HG02642 (cell line): ENCODE measurements around the gene CHORDC1.
A peak's percentile ranks its signal among the peaks of the same experiment; 100 is the strongest.
"Not testable (repeated sequence)": the region's sequence is repeated elsewhere in the genome, so short reads cannot be mapped to it uniquely, and the experiment has no call there.

Experiments used
- ATAC-seq: cut with Tn5 transposase; IDR thresholded peaks from one replicate; pipeline ENCODE4 v1.9.1; 2021; ENCODE audit warnings: mild to moderate bottlenecking; ENCODE audit not compliant: unreplicated experiment, poor library complexity

The CHORDC1 gene

DNA sequence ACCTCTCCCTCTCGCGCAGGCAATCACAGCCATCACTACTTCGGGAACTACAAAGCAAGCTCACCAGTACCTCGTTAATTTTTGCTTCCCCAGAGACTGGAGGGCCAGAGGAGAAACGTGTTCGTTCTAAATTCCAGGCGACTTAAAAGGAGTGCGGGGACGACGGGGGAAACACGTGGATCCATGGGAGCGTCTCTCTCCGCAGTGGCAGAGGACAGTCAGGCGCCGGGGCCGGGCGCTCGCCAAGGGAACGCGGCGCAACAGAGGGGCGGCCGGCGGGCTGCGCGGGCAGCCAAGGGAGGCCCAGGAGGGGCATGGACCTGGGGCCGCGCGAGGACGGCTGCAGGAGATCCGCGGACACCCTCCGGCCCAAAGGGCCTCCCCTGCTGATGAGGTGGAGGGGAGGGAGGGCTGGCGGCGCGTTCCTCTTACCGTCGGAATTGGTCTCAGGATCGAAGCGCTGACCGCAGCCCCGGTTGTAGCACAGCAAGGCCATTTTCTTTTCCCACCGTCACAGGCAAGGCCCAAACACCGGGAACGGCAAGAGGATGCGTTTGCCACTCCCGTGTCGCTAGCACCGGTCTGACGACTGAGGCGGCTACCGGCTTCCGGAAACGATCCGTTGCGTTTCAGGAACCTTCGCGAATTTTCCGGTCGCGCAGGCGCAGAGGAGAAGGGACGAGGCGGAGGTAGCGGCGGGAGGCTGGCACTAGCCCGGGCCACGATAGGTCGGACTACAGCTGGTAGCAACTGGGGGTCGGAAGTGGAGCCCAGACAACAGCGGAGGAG is at the start of gene CHORDC1:
Gene CHORDC1 (minus strand): TSS at position 591 of the 789 bp plus-strand sequence. CDS start 95 bp downstream, at position 496.
- ATAC-seq = peak; percentile 96

DNA sequence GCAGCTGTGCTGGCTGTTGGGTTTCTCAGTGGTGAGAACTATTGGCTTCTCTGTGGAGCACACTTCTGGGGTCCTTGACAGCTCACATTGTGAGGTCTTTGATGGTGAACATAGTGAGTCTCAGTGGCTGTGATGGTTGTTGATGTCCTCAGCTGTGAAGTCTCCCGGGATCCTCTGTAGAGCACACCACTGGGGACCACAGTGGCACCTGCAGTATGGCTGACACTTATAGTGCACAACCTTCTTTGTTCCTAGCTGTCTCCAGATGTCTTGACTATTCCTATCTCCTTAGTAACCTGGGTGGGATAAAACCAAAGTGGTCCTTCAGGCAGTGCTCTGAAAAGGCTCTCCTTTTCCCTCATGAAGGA is 34.3 kb upstream of the CHORDC1 start:
- ATAC-seq = no peak

DNA sequence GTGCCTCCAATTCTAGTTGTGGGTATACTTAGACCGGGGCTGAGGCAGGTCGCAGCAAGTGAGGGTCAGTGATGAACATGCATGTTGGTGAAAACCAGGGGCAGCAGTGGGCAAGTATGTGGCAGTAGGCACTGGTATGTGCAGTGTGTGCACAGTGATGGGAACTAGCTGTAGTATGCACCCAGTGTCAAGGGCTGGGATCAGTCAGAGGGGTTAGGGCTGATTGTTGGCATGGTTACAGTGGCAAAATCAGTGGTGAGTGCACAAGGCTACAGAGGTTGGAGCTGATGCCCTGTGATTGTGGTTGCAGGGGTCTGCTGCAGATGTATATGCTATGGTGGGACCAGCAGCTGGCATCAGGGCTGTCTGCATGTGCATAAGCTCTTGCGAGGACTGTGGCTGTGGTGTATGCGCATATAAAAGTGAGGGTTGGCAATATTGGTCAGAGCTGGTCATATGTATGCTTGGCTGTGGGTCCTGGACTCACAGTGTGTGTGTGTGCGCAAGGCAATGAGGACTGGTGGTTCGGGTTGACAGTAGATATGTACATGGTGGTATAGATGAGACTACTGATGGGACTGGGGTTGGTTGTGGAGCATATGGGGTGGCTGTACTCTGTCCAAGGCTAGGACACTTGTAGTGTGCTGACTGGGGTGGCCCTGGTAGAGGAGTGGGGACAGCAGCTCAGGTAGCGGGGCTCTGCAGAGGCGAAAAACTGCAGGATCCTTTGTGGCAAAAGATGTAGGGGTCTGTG is 33.7 kb upstream of the CHORDC1 start:
- no peak for ATAC-seq

DNA sequence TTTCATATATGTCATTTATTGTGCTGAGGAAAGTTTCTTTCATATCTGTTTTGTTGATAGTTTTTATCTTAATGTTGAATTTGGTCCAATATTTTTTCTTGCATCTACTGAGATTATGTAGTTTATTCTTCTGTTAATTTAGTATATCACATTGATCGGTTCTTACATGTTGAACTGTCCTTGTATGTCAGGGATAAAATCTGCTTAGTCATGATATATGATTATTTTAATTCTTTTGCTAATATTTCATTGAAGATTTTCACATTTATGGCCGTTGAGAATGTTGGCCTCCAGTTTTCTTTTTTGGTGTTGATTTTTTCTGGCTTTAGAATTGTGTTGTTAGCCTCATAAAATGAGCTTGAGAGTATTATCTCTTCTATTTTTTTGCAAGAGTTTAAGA is 31.2 kb upstream of the CHORDC1 start:
- no peak for ATAC-seq

DNA sequence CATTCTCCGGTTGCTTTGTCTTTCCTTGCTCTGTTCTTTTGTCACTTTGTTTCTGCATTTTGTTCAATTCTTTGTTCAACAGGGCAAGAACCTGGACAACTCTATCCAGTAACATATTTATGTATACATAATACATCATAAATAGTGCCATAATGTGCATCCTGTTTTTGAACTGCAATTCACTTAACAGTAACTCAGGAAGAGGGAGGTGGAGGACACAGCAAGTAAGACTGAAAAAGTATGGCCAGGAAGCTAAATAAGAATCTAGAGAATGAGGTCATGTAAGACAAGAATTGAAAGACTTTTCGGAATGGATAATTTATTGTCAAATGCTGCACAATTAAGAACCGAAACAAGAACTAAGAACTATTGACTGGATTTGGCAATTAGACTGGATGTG is 29.2 kb upstream of the CHORDC1 start:
- no peak for ATAC-seq

DNA sequence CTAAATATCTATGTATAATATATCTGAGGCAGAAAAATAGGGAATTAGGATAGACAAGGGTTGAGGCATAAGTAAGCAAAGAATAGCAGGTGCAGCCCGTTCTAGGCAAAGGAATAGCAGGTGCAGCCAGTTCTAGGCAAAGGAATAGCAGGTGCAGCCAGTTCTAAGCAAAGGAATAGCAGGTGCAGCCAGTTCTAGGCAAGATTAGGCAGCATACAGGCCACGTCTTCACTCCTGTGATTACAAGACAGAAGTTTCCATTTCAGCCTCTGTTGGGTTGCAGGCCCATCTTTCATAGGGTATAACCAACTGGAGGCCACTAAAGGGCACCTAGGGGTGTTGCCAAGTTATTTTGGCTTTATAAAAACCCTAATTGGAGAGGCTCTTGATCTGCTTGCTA is 28.8 kb upstream of the CHORDC1 start:
- peak; percentile 37 for ATAC-seq

DNA sequence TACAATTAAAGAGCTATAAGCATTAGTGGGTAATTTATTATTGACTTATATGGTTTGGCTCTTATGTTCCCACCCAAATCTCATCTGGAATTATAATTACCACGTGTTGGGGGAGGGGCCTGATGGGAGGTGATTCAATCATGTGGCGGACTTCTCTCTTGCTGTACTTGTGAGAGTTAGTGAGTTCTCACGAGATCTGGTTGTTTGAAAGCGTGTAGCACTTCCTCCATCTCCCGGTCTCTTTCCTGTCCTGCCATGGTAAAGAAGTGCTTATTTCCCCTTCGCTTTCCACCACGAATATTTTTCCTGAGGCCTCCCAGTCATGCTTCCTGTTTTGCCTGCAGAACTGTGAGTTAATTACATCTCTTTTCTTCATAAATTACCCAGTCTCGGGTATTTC is 28.1 kb upstream of the CHORDC1 start:
- ATAC-seq = peak; percentile 66

DNA sequence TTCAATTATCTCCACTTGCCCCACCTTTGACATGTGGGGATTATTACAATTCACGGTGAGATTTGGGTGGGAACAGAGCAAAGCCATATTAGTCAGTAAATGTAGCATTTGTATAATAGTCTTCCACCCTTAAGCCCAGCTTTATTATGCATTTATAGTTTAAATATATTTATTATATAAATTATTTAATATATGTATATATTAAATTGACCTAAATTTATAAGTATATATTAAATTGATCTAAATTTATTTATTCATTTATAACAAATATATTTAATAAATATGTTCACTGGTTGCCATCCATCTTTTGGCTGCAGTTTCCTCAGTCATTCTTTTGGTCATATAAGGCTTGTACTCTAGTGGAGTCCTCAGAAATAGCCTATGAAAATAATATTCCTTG is 23.6 kb upstream of the CHORDC1 start:
- ATAC-seq = no peak

DNA sequence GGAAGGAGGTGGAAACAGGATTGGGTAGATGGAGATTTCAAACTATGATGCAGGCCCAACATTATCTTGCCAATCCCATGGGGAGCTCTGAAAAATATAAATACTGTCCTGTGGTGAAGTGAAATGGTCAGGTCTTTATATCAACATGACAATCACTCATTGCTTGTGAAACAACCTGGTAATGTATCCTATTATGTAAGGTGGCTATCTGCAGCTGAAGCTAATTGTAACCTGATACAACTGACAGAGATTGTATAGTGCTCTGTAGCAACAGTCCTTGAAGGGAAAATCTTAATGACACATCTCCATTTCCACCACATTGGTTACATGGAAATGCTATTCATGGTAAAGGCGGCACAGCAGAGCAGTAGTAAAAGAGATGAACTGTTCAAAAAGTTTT is 20.7 kb upstream of the CHORDC1 start:
- no peak for ATAC-seq

DNA sequence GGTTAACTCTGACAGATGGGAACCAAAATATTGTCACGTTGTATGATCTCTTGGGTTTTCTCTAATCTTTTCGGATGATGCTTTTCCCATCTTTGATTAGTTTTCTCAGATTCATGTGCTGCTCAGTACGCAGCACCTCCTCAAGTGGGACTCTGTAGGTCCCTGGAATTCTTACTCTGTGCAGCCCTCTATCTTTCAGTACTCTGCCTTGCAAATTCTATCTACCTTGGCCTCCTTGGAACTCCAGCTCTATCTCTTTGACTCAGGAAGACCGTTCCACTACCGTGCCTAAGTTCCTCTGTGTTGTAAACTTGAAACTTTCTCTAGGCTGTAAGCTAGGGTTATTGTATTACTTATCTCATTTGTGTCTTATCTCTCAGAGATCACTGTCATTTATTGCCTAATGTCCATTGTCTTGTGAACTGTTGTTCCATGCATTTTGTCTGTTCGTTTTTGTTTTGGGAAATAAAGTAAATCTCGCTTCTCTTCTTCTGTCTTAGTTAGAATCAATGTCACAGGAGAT is 20.1 kb upstream of the CHORDC1 start:
- ATAC-seq = no peak

DNA sequence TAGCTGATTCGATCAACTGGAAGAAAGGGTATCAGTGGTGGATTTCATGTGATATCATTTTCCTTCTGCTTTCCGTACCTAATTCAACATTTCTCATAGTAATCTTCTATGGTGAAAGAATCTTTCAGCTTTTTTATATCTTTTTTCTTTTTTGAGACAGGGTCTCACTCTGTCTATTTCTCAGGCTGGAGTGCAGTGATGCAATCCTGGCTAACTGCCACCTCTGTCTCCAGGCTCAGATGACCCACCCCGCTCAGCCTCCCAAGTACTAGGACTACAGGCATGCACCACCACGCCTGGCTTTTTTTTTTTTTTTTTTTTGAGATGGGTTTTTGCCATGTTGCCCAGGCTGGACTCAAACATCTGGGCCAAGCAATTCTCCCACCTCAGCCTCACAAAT is 18.6 kb upstream of the CHORDC1 start:
- ATAC-seq = no peak

DNA sequence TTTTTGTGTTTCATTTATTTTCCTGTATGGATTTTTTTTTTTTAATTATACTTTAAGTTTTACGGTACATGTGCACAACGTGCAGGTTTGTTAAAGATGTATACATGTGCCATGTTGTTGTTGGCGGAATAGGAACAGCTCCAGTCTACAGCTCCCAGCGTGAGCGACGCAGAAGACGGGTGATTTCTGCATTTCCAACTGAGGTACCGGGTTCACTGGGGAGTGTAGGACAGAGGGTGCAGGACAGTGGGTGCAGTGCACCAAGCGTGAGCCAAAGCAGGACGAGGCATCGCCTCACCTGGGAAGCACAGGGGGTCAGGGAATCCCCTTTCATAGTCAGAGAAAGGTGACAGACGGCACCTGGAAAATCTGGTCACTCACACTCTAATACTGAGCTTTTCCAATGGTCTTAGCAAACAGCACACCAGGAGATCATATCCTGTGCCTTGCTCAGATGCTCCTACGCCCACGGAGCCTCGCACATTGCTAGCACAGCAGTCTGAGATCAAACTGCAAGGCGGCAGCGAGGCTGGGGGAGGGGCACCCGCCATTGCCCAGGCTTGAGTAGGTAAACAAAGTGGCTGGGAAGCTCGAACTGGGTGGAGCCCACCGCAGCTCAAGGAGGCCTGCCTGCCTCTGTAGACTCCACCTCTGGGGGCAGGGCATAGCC is 17.3 kb upstream of the CHORDC1 start:
- ATAC-seq = not testable (repeated sequence)

DNA sequence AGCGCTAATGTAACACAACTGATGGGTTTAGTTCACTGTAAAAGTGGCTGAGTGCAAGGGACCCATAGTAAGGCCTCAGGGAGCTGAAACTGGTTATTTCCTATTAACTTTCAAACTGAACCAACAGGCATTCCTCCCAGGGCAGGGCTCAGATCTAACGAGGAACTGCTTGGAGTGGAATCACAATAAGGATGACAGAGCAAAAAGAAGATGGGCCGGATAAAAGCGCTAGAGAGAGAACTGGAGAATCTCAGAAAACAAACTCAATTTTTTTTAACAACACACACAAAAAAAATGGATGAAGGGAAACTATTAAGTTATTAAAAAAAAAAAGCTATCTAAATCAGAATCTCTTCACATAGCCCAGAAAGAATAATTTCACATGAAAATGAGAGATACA is 14.2 kb upstream of the CHORDC1 start:
- no peak for ATAC-seq

DNA sequence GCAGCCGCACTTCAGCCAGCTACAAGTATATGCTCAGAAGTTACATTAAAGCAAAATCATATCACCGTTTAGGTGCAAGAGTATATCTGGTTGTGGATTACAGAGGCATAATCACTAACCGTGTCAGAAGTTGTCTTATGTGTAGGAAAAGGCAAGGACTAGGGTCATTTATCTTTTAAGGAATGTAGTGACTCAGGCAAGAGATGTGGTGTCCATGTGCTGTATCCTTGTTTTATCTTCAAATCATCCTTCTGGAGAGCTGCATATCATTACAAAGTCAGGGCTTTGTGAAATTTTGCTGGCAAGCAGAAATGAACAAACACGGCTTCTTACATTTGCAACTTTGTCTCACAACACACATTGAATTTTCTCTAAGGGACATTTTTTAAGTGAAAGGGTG is 12.7 kb upstream of the CHORDC1 start:
- no peak for ATAC-seq

DNA sequence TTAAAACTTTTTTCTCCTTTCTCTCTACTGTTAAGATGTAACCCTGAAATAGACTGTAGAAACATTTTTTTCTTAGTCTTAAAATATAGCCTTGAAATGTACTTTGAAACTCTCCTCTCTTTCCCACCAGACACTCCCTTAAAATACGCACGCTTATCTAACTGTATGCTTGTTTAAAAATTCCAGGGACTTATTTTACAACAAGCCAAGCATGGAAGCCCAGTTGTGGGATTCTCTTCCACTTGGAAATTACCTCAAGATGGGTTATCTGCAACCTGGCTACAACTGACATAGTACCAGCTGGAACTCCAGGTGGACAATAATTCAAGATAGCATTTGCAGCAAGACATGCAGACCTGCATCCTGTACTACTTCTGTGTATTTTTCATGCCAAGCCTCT is 12.1 kb upstream of the CHORDC1 start:
- ATAC-seq = no peak

DNA sequence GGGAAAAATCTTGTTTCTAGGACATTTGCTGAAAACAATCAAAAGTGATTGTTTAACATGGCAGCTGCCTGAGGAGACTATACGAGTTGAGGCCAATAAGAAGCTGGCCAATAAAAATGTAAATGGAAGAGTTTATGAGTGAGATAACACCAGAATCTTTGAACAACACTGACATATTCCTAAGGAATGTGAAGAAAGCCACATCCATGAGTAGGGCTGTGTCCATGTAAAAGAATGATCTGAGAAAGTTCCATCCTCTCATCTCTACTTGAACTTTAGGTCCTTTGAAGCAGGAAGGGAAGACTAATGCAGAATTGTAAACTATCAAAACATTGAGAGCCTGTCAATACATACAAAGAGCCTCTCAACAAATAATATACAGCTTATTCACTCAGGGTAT is 6.9 kb upstream of the CHORDC1 start:
- no peak for ATAC-seq

DNA sequence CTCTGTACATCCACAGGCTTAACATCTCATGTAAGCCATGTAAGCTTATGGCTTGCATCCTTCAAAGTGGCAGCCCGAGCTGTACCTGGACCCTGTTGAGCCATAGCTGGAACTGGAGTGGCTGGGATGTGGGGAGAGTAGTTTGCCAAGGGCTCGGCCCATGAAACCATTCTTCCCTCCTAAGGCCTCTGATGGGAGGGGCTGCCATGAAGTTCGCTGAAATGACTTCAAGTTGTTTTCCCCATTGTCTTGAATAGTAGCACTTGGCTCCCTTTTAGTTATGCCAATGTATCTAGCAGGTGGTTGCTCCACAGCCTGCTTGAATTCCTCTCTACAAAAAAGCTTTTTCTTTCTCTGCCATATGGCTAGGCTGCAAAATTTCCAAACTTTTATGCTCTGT is 5.2 kb upstream of the CHORDC1 start:
- ATAC-seq = no peak

DNA sequence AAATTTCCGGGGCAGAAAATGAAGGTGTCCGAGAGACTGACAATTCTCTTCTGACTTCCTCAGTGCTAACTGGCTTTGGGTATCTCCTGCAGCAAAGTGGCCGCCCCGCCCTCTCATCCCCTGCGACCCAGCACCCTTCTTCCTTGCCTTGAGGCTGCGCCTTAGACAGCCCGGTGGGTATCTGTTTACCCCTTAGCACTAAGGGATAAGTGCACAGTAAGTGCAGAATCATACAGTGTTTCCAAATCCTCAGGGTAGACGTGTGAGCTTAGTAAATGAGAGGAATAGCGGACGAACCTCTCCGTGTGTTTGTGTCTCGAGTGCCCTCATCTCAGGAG is 368 bp upstream of the CHORDC1 start:
- peak; percentile 59 for ATAC-seq

DNA sequence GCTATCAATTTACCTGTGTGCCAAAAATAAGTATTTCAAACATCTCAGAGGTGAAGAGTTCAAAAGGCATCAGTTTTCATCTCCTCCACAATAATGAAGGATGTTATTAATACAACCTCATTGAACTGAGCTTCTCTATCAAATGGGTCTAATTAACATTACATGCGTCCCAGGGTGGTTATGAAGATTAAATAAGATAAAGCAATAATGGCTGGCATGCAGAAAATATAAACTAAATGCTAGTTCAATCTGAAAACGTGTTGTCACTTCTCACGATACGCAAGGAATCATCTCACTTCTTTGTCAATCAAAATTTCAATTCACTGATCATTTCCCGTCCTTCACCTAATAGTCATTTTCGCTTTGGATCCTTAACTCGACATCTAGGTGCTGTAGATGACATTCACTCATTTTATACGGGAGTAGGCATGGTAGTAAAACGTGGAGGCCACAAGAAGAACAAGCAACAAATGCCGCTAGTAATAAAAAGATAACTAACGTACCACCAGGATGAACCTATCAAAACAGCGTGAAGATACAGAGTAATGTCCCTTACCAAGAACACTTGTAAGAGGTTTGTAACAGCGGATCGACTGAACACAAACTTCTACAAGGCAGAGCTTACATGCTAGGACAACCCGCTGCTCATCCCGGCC is 918 bp downstream of the CHORDC1 start:
- ATAC-seq = no peak

DNA sequence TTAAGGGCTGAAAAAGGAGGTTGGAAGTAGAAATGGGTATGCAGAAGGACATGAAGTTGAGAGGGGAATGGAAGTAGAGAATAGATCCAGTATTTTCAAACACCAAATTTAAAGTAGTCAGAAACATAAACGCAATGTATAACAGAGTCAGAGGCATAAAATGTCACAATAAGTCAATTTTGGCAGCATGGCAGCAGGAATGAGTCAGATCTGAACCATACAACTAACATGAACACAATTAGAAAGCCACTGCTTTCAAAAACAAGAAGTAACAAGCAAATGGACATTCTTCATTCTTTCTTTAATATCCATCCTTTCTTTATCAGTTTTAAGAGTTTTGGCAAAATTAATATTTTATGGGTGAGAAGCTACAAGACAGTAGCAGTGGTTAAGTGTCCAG is 2.5 kb downstream of the CHORDC1 start:
- no peak for ATAC-seq

DNA sequence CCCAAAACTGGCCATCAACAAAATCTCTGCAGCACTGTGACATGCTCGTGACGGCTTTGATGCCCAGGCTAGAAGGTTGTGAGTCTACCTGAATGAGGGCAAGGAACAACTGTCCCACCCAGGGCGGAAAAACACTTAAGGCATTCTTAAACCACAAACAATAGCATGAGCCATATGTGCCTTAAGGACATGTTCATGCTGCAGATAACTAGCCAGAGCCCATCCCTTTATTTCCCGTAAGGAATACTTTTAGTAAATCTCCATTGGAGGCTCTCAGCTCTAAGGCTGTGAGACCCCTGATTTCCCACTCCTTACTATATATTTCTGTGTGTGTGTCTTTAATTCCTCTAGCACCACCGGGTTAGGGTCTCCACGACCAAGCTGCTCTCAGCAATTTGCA is 3.4 kb downstream of the CHORDC1 start:
- no peak for ATAC-seq
